ENCODE data around the gene DRAXIN.

DNA sequence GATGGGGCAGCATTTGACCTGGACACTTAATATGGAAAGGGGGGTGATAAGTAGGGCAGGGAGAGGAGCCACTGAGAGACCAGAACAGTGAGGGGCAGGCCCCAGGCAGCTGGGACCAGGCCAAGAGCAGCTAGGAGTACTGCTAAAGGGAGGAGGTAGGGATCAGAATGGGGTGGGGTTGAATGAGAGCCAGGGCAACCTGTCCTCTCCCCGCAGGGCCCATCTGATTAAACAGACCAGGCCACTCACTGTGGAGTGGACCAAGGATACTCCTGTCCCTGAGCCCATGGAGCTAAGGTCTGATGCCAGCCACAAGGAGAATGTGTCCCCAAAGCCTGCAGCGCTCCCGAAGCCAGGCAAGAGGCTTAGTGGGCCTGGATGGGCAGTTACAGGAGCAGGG, 72.6 kb downstream of the DRAXIN start:
- no peak for TF ChIP-seq EZH2 (IDR thresholded peaks at IDR 0.05; ENCODE audit: borderline replicate concordance, low read length)
- TF ChIP-seq, protein P1, sequence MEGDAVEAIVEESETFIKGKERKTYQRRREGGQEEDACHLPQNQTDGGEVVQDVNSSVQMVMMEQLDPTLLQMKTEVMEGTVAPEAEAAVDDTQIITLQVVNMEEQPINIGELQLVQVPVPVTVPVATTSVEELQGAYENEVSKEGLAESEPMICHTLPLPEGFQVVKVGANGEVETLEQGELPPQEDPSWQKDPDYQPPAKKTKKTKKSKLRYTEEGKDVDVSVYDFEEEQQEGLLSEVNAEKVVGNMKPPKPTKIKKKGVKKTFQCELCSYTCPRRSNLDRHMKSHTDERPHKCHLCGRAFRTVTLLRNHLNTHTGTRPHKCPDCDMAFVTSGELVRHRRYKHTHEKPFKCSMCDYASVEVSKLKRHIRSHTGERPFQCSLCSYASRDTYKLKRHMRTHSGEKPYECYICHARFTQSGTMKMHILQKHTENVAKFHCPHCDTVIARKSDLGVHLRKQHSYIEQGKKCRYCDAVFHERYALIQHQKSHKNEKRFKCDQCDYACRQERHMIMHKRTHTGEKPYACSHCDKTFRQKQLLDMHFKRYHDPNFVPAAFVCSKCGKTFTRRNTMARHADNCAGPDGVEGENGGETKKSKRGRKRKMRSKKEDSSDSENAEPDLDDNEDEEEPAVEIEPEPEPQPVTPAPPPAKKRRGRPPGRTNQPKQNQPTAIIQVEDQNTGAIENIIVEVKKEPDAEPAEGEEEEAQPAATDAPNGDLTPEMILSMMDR (IDR thresholded peaks at IDR 0.05; ENCODE audit: low read length), result no peak
